ENCODE measurements around the gene FZD4. TPM values are rescaled to one million over a fixed set of nuclear protein-coding genes. Genes with fewer than 3 reads are reported as not detected.

FZD4 gene
- total RNA-seq, 1 donor from 2014 or later: 124 TPM

DNA sequence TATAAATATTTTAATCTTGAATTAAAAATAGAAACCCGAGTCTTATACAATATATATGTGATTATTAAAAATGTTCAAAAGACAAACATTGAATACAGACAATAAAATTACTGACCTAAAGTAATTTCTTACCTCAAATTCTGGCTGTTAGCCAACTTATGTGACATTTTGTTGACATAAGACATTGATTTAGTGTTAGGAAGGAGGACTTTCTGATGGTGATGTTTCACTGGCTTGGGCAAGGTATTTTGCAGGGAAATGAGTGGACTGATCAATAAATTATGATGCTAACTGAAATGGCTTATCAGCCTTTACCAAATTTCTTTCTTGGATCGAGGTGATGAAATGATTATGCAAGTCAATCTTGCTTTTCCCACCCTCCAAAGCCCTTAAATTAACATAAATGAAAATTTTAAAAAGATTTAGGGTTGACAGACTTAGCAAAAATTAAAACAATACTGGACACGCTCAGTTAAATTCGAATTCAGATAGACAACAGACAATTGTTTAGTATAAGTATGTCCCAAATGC is 33.2 kb upstream of the FZD4 start:
- no peaks in the 10 kb centered on the region for H3K9me3 ChIP-seq
- no peak overlapping the region for H3K4me3 ChIP-seq
- peaks cover 3 to 11% of the 10 kb centered on the region in 2 donors for H3K4me1 ChIP-seq
- H3K36me3 ChIP-seq: no peaks in the 10 kb centered on the region
- intact Hi-C loops (cut with DNase I): no loop called here
- no peak for DNase-seq (ENCODE audit: low spot score in 2 of 2)
- H3K27ac ChIP-seq: no peak overlapping the region
- no peaks in the 10 kb centered on the region for H3K27me3 ChIP-seq
- TF ChIP-seq CTCF (IDR thresholded peaks at IDR 0.05): no peak

GRCh38 chr11:86987679-86988078 is 32.5 kb upstream of the FZD4 start:
- Histone ChIP-seq H3K27ac (no peak overlapping the region), H3K4me1 (peaks cover 3 to 11% of the 10 kb centered on the region in 2 donors), H3K27me3 (no peaks in the 10 kb centered on the region), H3K36me3 (no peaks in the 10 kb centered on the region), H3K4me3 (no peak overlapping the region), H3K9me3 (no peaks in the 10 kb centered on the region)
- TF ChIP-seq CTCF (IDR thresholded peaks at IDR 0.05): no peak
- no peak for DNase-seq (ENCODE audit: low spot score in 2 of 2)
- intact Hi-C loops (cut with DNase I): no loop called here

GRCh38 chr11:86984701-86985100 is 29.5 kb upstream of the FZD4 start:
- H3K27me3 ChIP-seq: no peaks in the 10 kb centered on the region
- TF ChIP-seq CTCF (IDR thresholded peaks at IDR 0.05): no peak
- no peak for DNase-seq (ENCODE audit: low spot score in 2 of 2)
- no peaks in the 10 kb centered on the region for H3K36me3 ChIP-seq
- intact Hi-C loops (cut with DNase I): no loop called here
- H3K9me3 ChIP-seq: no peaks in the 10 kb centered on the region
- H3K4me1 ChIP-seq: peaks cover 0 to 7% of the 10 kb centered on the region in 2 donors
- H3K27ac ChIP-seq: no peak overlapping the region
- no peak overlapping the region for H3K4me3 ChIP-seq

GRCh38 chr11:86983021-86983488 is 27.9 kb upstream of the FZD4 start:
- no peak for DNase-seq (ENCODE audit: low spot score in 2 of 2)
- no peak for TF ChIP-seq CTCF (IDR thresholded peaks at IDR 0.05)
- Histone ChIP-seq H3K4me1 (no peaks in the 10 kb centered on the region), H3K9me3 (no peaks in the 10 kb centered on the region), H3K27ac (no peak overlapping the region), H3K27me3 (no peaks in the 10 kb centered on the region), H3K36me3 (no peaks in the 10 kb centered on the region), H3K4me3 (no peak overlapping the region)
- intact Hi-C loops (cut with DNase I): no loop called here

DNA sequence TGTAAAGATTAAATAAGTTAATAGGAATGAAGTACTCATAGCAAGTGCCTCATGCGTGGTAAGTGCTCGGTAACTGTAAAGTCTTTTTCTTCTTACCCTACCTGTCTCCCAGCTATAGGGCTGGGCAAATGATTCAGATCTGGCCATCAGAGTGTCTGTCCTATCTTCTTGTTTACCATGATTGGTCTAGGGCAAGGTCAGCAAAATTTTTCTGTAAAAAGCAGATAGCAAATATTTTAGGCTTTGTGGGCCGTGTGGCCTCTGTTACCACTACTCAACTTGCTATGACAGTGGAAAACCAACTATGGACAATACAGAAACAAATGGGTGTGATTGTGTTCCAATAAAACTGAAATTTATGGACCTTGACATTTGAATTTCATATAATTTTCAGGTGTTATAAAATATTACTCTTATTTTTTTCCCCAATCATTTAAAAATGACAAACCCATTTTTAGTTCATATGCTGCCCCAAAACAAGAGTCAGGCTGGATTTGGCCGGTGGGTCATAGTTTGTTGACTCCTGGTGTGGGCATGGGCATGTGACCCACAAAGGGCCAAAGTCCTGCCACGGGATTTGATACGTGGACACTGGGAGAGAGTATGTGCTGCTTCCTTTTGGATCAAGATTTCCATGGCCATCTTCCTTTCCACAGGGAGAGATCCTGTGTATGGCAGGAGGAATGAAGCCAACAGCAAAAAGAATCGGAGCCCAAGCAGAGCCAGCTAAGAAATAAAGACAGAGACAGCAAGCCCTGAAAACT is 26.8 kb upstream of the FZD4 start:
- Histone ChIP-seq H3K27ac (no peak overlapping the region), H3K4me1 (peaks cover 0 to 6% of the 10 kb centered on the region in 2 donors), H3K36me3 (no peaks in the 10 kb centered on the region), H3K27me3 (no peaks in the 10 kb centered on the region), H3K4me3 (no peak overlapping the region), H3K9me3 (no peaks in the 10 kb centered on the region)
- TF ChIP-seq CTCF (IDR thresholded peaks at IDR 0.05): no peak
- intact Hi-C loops (cut with DNase I): no loop called here
- DNase-seq (ENCODE audit: low spot score in 2 of 2): no peak

All from ascending aorta (tissue), 2 donors.